ENCODE data around the gene MDH1B. TPM values are rescaled to one million over a fixed set of nuclear protein-coding genes. Genes with fewer than 3 reads are reported as not detected.
"Not testable (repeated sequence)": the region's sequence is repeated elsewhere in the genome, so short reads cannot be mapped to it uniquely, and the experiment has no call there.

Gene MDH1B
- total RNA-seq, result 2.4 TPM

- DNase-seq (ENCODE audit: low spot score), result peak; percentile 90
Measured at GRCh38 chr2:206765242-206766056, at the start of gene MDH1B, which contains the start of gene FASTKD2. Gene MDH1B, minus strand, starts transcription at chr2:206765328. Its CDS starts 57 bp downstream, at chr2:206765271. Gene FASTKD2, plus strand, starts transcription at chr2:206765606. Its CDS starts 1,088 bp downstream, at chr2:206766694.

DNA sequence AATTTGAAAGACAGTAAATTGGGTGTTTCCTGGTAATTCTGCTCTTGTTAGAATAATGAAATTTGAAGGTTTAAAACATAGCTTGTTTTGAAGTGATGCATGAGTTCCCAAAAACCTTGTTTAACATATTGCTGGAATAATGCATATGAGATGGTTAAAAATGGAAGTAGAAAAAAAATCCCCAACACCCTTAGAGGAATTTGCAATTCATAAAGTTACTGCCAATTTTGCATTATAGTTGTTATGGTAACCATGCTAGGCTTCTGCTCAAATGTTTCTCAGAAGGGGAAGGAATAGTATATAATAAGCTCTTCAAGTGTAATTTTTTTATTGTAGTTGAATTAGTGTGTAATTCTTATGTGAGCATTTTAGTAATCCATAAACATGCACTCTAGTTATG lies 49.4 kb upstream of the MDH1B start:
- DNase-seq (ENCODE audit: low spot score), result no peak

- not testable (repeated sequence) for DNase-seq (ENCODE audit: low spot score)
Measured at GRCh38 chr2:206812471-206812870, 47.3 kb upstream of the MDH1B start.

- not testable (repeated sequence) for DNase-seq (ENCODE audit: low spot score)
Measured at GRCh38 chr2:206807624-206808023, 42.5 kb upstream of the MDH1B start.

GRCh38 chr2:206805887-206806607 lies 40.9 kb upstream of the MDH1B start:
- DNase-seq (ENCODE audit: low spot score), result no peak

DNA sequence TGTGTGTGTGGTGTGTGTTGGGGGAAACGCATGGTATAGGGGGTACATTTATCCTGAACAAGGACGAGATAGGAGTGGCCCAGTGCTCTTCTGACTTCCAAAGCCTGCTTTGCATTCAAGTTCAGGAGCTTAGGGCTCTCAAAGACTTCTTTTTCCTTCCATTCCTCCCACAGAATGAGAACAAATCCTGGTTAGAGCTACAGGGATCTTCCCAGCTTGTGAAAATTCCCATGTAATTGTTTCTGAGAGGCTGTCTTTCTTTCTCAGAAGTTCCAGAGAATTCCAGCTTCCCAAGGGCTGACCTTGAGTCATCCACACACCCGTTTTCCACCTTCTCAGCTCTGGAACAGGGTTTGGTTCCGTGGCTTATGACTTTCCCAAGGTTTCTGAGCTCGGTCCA lies 39.2 kb upstream of the MDH1B start:
- DNase-seq (ENCODE audit: low spot score), result no peak

DNA sequence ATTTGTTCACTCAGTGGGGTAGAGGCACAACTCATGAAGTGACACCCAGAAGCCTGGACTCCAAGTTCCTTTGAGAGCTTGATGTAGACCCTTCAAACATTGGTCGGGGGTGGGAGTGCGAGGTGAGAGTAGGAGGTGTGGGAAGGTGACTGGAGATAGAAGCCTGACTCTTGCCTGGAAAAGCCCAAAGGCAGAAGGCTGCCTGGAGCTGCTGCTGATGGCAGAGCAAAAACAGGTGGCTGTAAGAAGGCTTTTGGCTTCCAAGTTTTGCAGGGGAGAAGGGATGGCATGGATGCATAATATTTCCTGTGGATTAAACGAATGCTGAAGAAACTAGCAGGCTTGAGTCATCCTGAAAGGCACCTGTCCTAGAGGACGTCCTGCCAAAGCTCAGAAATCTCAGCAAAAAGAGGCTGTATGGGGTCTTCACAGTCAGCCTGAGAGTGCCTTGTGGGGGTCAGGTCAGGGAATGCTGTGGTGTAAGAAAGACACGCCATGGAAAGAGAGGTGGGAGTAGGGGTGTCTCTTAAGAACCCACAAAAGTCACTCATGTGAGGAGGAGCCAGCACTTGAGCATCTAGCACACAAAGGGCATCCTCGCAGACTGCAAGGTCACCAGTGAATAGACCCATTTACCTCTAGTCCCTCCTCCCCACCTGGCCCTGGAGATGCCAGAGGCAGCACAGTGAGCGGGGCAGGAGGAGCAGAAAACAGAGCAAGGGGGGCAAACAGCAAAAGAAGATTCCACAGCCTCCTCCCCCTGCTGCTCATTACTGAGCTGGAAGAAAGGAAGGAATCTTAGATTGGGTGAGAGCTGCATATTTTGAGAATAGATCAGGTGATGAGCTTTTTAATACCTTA lies 37.8 kb upstream of the MDH1B start:
- no peak for DNase-seq (ENCODE audit: low spot score)

- no peak for DNase-seq (ENCODE audit: low spot score)
Measured at GRCh38 chr2:206801418-206802189, 36.5 kb upstream of the MDH1B start.

GRCh38 chr2:206800506-206801417 lies 35.6 kb upstream of the MDH1B start:
- DNase-seq (ENCODE audit: low spot score), result peak; percentile 58

DNA sequence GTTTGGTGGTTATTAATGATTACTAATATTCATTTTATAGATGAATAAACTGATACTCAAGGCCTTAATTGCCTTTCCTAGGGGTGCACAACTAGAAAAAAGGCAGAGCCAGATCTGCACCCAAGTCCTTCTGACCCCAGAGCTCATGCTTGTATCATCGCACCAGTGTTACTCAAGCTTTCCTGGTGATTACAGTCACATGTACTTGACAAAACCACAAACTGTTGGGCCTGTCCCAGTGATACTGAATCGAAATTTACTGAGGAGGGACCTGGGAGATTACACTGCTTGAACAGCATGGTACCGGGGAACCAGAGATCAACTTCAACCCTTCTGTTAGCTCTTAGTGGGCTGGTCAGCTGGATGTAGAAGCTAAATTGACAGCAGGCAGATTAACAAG lies 34.0 kb upstream of the MDH1B start:
- DNase-seq (ENCODE audit: low spot score), result no peak

DNA sequence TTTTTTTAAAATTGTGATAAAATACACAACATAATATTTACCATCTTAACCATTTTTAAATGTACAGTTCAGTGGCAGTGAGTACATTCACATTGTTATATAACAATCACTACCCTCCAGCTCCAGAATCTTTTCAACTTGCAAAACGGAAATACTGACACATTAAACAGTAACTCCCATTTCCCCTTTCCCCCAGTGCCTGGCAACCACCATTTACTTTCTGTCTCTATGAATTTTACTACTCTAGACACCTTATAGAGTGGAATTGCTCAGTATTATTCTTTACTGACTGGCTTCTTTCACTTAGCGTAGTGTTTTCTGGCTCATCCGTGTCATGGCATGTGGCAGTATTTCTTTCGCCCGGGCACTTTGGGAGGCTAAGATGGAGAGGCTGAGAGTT lies 32.9 kb upstream of the MDH1B start:
- no peak for DNase-seq (ENCODE audit: low spot score)

DNA sequence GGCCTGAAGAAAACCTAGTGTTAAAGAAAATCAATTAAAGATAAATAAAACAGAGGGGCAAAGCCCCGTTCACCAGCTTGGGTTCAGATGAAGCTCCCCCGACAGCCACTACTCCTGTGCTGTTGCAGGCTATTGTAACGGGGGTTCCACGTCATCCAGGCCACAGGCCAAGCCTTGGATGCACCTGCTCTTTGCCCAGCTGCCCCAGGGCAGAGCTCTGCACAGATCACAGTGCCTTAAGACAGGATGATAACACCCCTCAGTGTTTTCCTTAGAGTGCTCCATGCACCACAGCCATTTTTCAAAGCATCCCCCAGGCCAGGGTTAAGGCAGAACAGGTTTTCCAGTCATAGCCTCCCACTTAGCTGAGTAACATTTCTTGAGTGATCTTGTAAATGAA lies 32.2 kb upstream of the MDH1B start:
- DNase-seq (ENCODE audit: low spot score), result no peak

DNA sequence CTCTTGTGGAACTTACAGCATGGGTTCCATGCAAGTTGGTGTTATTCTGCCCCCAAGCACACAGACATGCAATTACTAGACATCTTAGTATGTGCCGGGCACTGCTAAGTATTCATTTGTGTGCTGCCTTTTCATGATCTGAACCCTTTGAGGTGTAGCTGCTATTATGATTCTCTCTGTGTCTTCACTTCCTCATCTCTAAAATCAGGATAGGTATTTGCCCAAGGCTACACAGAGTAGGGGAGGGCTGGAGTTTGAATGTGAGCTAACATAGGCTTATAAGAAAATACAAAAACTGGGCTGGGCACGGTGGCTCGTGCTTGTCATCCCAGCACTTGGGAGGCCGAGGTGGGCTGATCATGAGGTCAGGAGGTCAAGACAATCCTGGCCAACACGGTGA lies 27.5 kb upstream of the MDH1B start:
- DNase-seq (ENCODE audit: low spot score), result no peak

- DNase-seq (ENCODE audit: low spot score), result no peak
Measured at GRCh38 chr2:206790311-206790935, 25.3 kb upstream of the MDH1B start.

- DNase-seq (ENCODE audit: low spot score), result no peak
Measured at GRCh38 chr2:206784559-206785353, 19.6 kb upstream of the MDH1B start.

- no peak for DNase-seq (ENCODE audit: low spot score)
Measured at GRCh38 chr2:206783718-206784117, 18.6 kb upstream of the MDH1B start.

DNA sequence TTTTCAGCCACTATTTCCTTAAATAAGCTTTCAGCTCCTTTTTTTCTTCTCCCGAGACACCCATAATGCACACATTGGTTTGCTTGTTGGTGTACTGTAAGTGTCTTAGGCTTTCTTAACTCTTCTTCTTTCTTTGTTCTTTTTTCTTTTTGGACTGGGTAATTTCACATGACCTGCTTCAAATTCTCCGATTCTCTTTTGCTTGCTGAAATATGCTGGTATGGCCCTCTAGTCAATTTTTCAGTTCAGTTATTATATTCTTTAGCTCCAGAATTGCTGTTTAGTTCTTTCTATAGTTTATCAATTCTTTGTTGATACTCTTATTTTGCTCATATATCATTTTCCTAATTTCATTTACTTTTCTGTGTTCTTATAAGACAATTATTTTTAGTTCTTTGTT lies 15.5 kb upstream of the MDH1B start:
- DNase-seq (ENCODE audit: low spot score), result no peak

- DNase-seq (ENCODE audit: low spot score), result no peak
Measured at GRCh38 chr2:206776432-206776831, 11.3 kb upstream of the MDH1B start.

- DNase-seq (ENCODE audit: low spot score), result no peak
Measured at GRCh38 chr2:206774871-206775270, 9.7 kb upstream of the MDH1B start.
